ENCODE results near the gene DYSF. TPM values are rescaled to one million over a fixed set of nuclear protein-coding genes. Genes with fewer than 3 reads are reported as not detected.

The DYSF gene
- total RNA-seq, 4 donors from 2014 or later = 3.7 to 18.7 (median 10.6) TPM

- Histone ChIP-seq H3K27ac (peak overlapping the region in 1 of 4 donors; percentile 45), H3K4me1 (no peaks in the 10 kb centered on the region), H3K27me3 (no peaks in the 10 kb centered on the region), H3K36me3 (no peaks in the 10 kb centered on the region), H3K9me3 (no peaks in the 10 kb centered on the region), H3K4me3 (no peak overlapping the region)
- WGBS, 2 donors (ENCODE audit: low coverage in 1 of 2) = 81 to 100% methylated on average over 2 to 10 of the region's 10 CpGs
- TF ChIP-seq POLR2AphosphoS5 (IDR thresholded peaks at IDR 0.05) = no peak
- no peak for TF ChIP-seq POLR2A (IDR thresholded peaks at IDR 0.05)
- TF ChIP-seq, protein P1, sequence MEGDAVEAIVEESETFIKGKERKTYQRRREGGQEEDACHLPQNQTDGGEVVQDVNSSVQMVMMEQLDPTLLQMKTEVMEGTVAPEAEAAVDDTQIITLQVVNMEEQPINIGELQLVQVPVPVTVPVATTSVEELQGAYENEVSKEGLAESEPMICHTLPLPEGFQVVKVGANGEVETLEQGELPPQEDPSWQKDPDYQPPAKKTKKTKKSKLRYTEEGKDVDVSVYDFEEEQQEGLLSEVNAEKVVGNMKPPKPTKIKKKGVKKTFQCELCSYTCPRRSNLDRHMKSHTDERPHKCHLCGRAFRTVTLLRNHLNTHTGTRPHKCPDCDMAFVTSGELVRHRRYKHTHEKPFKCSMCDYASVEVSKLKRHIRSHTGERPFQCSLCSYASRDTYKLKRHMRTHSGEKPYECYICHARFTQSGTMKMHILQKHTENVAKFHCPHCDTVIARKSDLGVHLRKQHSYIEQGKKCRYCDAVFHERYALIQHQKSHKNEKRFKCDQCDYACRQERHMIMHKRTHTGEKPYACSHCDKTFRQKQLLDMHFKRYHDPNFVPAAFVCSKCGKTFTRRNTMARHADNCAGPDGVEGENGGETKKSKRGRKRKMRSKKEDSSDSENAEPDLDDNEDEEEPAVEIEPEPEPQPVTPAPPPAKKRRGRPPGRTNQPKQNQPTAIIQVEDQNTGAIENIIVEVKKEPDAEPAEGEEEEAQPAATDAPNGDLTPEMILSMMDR (IDR thresholded peaks at IDR 0.05) = no peak
- no peak for TF ChIP-seq EP300 (IDR thresholded peaks at IDR 0.05; ENCODE audit: low read depth)
- in situ Hi-C loops (cut with MboI; ENCODE audit: low pct_ligation_motif_present in 1 of 4, low pct_unique_long_range_greater_than_20kb in 1 of 4, low sequenced_read_pairs in 3 of 4) (no loop called here), intact Hi-C loops (cut with DNase I; ENCODE audit: low total_unique reads) (no loop called here)
- DNase-seq = no peak
Measured at GRCh38 chr2:71474744-71475397, 21.5 kb downstream of the DYSF start.

DNA sequence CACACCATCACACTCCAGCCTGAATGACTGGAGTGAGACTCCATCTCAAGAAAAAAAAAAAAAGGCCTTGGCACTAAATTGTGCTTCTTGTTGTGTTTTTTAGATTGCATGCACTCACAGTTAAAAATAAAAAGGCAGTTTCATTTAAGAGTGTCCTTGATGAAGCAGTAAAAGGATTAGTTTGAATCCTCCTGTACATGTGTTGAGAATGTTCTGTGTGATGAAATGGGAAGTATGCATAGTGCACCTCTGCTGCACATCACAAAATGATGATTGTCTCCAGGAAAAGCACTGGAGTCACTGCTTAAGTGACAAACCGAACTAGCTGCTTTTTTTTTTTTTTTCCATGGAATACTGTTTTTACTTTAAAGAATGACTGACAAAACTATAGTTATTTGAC, 23.1 kb downstream of the DYSF start:
- H3K4me1 ChIP-seq = no peaks in the 10 kb centered on the region
- H3K9me3 ChIP-seq = no peaks in the 10 kb centered on the region
- H3K27me3 ChIP-seq = no peaks in the 10 kb centered on the region
- TF ChIP-seq, protein P1 (IDR thresholded peaks at IDR 0.05) = no peak
- TF ChIP-seq POLR2AphosphoS5 (IDR thresholded peaks at IDR 0.05) (no peak), EP300 (IDR thresholded peaks at IDR 0.05; ENCODE audit: low read depth) (no peak), POLR2A (IDR thresholded peaks at IDR 0.05) (no peak)
- intact Hi-C loops (cut with DNase I; ENCODE audit: low total_unique reads) = no loop called here
- no peak overlapping the region for H3K4me3 ChIP-seq
- no peak overlapping the region for H3K27ac ChIP-seq
- in situ Hi-C loops (cut with MboI; ENCODE audit: low pct_ligation_motif_present in 1 of 4, low pct_unique_long_range_greater_than_20kb in 1 of 4, low sequenced_read_pairs in 3 of 4) = no loop called here
- H3K36me3 ChIP-seq = no peaks in the 10 kb centered on the region
- WGBS, 2 donors (ENCODE audit: low coverage in 1 of 2) = 40 to 41% methylated on average over 1 of the region's 1 CpG
- no peak for DNase-seq

DNA sequence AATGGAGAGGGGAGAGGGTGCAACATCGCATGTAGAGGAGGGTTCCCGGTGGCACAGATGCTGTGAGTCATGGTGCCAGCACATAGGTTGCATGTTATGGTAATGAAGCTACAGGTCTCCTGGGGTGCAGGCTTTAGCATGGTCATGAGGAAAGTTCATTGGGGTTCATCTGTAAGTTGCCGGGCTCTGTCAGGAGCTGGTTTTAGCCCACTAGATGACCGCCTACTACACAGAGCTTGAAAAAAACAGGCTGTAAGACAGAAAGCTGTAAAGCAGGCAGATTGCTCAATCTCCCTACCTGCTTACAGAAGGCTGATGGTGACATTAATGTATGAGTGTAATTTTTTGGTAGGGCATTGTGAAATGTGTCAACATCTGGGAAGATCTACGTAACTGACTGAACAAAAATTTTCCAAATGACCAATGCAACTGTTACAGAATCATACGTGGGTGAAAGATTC, 23.9 kb downstream of the DYSF start:
- in situ Hi-C loops (cut with MboI; ENCODE audit: low pct_ligation_motif_present in 1 of 4, low pct_unique_long_range_greater_than_20kb in 1 of 4, low sequenced_read_pairs in 3 of 4) (no loop called here), intact Hi-C loops (cut with DNase I; ENCODE audit: low total_unique reads) (no loop called here)
- no peak for DNase-seq

GRCh38 chr2:71478806-71479205, 25.4 kb downstream of the DYSF start:
- no peaks in the 10 kb centered on the region for H3K36me3 ChIP-seq
- H3K4me1 ChIP-seq = no peaks in the 10 kb centered on the region
- H3K9me3 ChIP-seq = no peaks in the 10 kb centered on the region
- in situ Hi-C loops (cut with MboI; ENCODE audit: low pct_ligation_motif_present in 1 of 4, low pct_unique_long_range_greater_than_20kb in 1 of 4, low sequenced_read_pairs in 3 of 4) = no loop called here
- TF ChIP-seq EP300 (IDR thresholded peaks at IDR 0.05; ENCODE audit: low read depth) (no peak), POLR2A (IDR thresholded peaks at IDR 0.05) (no peak), POLR2AphosphoS5 (IDR thresholded peaks at IDR 0.05) (no peak)
- TF ChIP-seq, protein P1 (IDR thresholded peaks at IDR 0.05) = no peak
- no peak for DNase-seq
- no peaks in the 10 kb centered on the region for H3K27me3 ChIP-seq
- intact Hi-C loops (cut with DNase I; ENCODE audit: low total_unique reads) = no loop called here
- no peak overlapping the region for H3K27ac ChIP-seq
- WGBS, 2 donors (ENCODE audit: low coverage in 1 of 2) = 57 to 63% methylated on average over 1 to 6 of the region's 6 CpGs
- no peak overlapping the region for H3K4me3 ChIP-seq

More for the DNA sequence above, 23.9 kb downstream of the DYSF start:
- Histone ChIP-seq H3K27ac (no peak overlapping the region), H3K4me3 (no peak overlapping the region), H3K4me1 (no peaks in the 10 kb centered on the region), H3K27me3 (no peaks in the 10 kb centered on the region), H3K9me3 (no peaks in the 10 kb centered on the region), H3K36me3 (no peaks in the 10 kb centered on the region)
- 65 to 79% methylated on average over 4 to 6 of the region's 6 CpGs for WGBS, 2 donors (ENCODE audit: low coverage in 1 of 2)
- TF ChIP-seq POLR2AphosphoS5 (IDR thresholded peaks at IDR 0.05) (no peak), EP300 (IDR thresholded peaks at IDR 0.05; ENCODE audit: low read depth) (no peak), POLR2A (IDR thresholded peaks at IDR 0.05) (no peak)
- TF ChIP-seq, protein P1 (IDR thresholded peaks at IDR 0.05) = no peak

Data from transverse colon (tissue), 4 donors.